Natural killer cell treated with Interleukin-12 subunit alpha and Interleukin-12 subunit beta and Interleukin-15 and Interleukin-18, amount 100 ng/mL, for 72 hours (primary cell): ENCODE measurements around the gene ZG16B. TPM values are rescaled to one million over a fixed set of nuclear protein-coding genes. Genes with fewer than 3 reads are reported as not detected.

Experiments
- ATAC-seq, 2 donors: fragments of 150-1000 bp; cut with Tn5 transposase in 1 of 2; sonication (Bioruptor Pico), chemical (Tn5 transposase) in 1 of 2; 2 replicates each; pipeline ENCODE4 v1.10.0; 2021
- DNase-seq: peaks from one replicate; pipeline ENCODE4 v3.0.0; 2022; ENCODE audit warnings: low spot score
- H3K27ac Mint-ChIP-seq, 2 donors: 1 replicate in 1 of 2; 2 replicates in 1 of 2; pipeline ENCODE4 v1.8.0; 2022; ENCODE audit warnings: mixed read lengths in 2 of 2, mild to moderate bottlenecking in 1 of 2, moderate library complexity in 1 of 2
- H3K27me3 Mint-ChIP-seq, 2 donors: 1 replicate in 1 of 2; 2 replicates in 1 of 2; pipeline ENCODE4 v1.8.0; 2022; ENCODE audit warnings: mixed read lengths in 2 of 2
- H3K36me3 Mint-ChIP-seq: one replicate; pipeline ENCODE4 v1.8.0; 2022; ENCODE audit warnings: mixed read lengths
- H3K4me1 Mint-ChIP-seq, 2 donors: 1 replicate in 1 of 2; 2 replicates in 1 of 2; pipeline ENCODE4 v1.8.0; 2022; ENCODE audit warnings: low read depth in 2 of 2, mixed read lengths in 2 of 2, mild to moderate bottlenecking in 1 of 2
- H3K4me3 Mint-ChIP-seq: one replicate; pipeline ENCODE4 v1.8.0; 2022; ENCODE audit warnings: mixed read lengths
- H3K9me3 Mint-ChIP-seq: 2 replicates; pipeline ENCODE4 v1.8.0; 2022; ENCODE audit warnings: mixed read lengths
- total RNA-seq, 2 donors: library from RNA; stranded (reverse); gene quantifications; one replicate each; pipeline ENCODE4 v1.2.3, GENCODE V29; 2022

The ZG16B gene
- total RNA-seq, 2 donors from 2014 or later = 3.8 to 22.1 TPM

- no peak for DNase-seq
These were observed 5.5 kb upstream of the ZG16B start for GRCh38 chr16:2824626-2825025.

GRCh38 chr16:2825049-2825742, 4.9 kb upstream of the ZG16B start:
- no peak for ATAC-seq
- no peaks in the 10 kb centered on the region for H3K36me3 Mint-ChIP-seq

More at GRCh38 chr16:2824626-2825025, 5.5 kb upstream of the ZG16B start:
- no peak overlapping the region for H3K27ac Mint-ChIP-seq
- ATAC-seq = no peak
- no peaks in the 10 kb centered on the region for H3K36me3 Mint-ChIP-seq
- H3K4me1 Mint-ChIP-seq = peaks cover 0 to 2% of the 10 kb centered on the region in 2 donors
- H3K9me3 Mint-ChIP-seq = no peaks in the 10 kb centered on the region
- H3K4me3 Mint-ChIP-seq = no peak overlapping the region
- no peaks in the 10 kb centered on the region for H3K27me3 Mint-ChIP-seq

GRCh38 chr16:2825906-2826305, 4.2 kb upstream of the ZG16B start:
- ATAC-seq = no peak
- no peaks in the 10 kb centered on the region for H3K36me3 Mint-ChIP-seq

More at GRCh38 chr16:2825049-2825742, 4.9 kb upstream of the ZG16B start:
- Mint-ChIP-seq H3K9me3 (no peaks in the 10 kb centered on the region), H3K4me3 (no peak overlapping the region), H3K4me1 (peaks cover 0 to 2% of the 10 kb centered on the region in 2 donors), H3K27me3 (no peaks in the 10 kb centered on the region), H3K27ac (no peak overlapping the region)
- no peak for DNase-seq

GRCh38 chr16:2826591-2827373, 3.3 kb upstream of the ZG16B start:
- H3K27ac Mint-ChIP-seq = no peak overlapping the region
- H3K36me3 Mint-ChIP-seq = no peaks in the 10 kb centered on the region
- peaks cover 0 to 7% of the 10 kb centered on the region in 2 donors for H3K4me1 Mint-ChIP-seq
- ATAC-seq (no peak), DNase-seq (no peak)
- H3K9me3 Mint-ChIP-seq = no peaks in the 10 kb centered on the region
- H3K4me3 Mint-ChIP-seq = no peak overlapping the region
- no peaks in the 10 kb centered on the region for H3K27me3 Mint-ChIP-seq

More at GRCh38 chr16:2825906-2826305, 4.2 kb upstream of the ZG16B start:
- H3K4me3 Mint-ChIP-seq = no peak overlapping the region
- no peak for DNase-seq
- no peak overlapping the region for H3K27ac Mint-ChIP-seq
- no peaks in the 10 kb centered on the region for H3K27me3 Mint-ChIP-seq
- no peaks in the 10 kb centered on the region for H3K9me3 Mint-ChIP-seq
- peaks cover 0 to 4% of the 10 kb centered on the region in 2 donors for H3K4me1 Mint-ChIP-seq

- no peaks in the 10 kb centered on the region for H3K27me3 Mint-ChIP-seq
- H3K4me1 Mint-ChIP-seq = peaks cover 0 to 7% of the 10 kb centered on the region in 2 donors
- H3K9me3 Mint-ChIP-seq = no peaks in the 10 kb centered on the region
- no peak overlapping the region for H3K4me3 Mint-ChIP-seq
- H3K27ac Mint-ChIP-seq = no peak overlapping the region
- H3K36me3 Mint-ChIP-seq = no peaks in the 10 kb centered on the region
- DNase-seq = no peak
- ATAC-seq = peak in 1 of 2 donors; percentile 18
These were observed 2.7 kb upstream of the ZG16B start for GRCh38 chr16:2827374-2827791.

GRCh38 chr16:2827831-2828520, 2.1 kb upstream of the ZG16B start:
- no peaks in the 10 kb centered on the region for H3K27me3 Mint-ChIP-seq
- H3K27ac Mint-ChIP-seq = no peak overlapping the region
- no peaks in the 10 kb centered on the region for H3K9me3 Mint-ChIP-seq
- no peaks in the 10 kb centered on the region for H3K36me3 Mint-ChIP-seq
- DNase-seq = no peak
- H3K4me1 Mint-ChIP-seq = peaks cover 0 to 12% of the 10 kb centered on the region in 2 donors
- H3K4me3 Mint-ChIP-seq = no peak overlapping the region
- ATAC-seq = no peak

- Mint-ChIP-seq H3K4me3 (no peak overlapping the region), H3K27ac (no peak overlapping the region), H3K4me1 (peaks cover 0 to 12% of the 10 kb centered on the region in 2 donors), H3K36me3 (no peaks in the 10 kb centered on the region), H3K27me3 (no peaks in the 10 kb centered on the region), H3K9me3 (no peaks in the 10 kb centered on the region)
- ATAC-seq (no peak), DNase-seq (no peak)
These were observed 1.6 kb upstream of the ZG16B start for GRCh38 chr16:2828521-2828840.

GRCh38 chr16:2828876-2829430, 1.1 kb upstream of the ZG16B start:
- H3K36me3 Mint-ChIP-seq = no peaks in the 10 kb centered on the region
- H3K9me3 Mint-ChIP-seq = no peaks in the 10 kb centered on the region
- no peaks in the 10 kb centered on the region for H3K27me3 Mint-ChIP-seq
- DNase-seq = no peak
- ATAC-seq = no peak
- H3K4me3 Mint-ChIP-seq = no peak overlapping the region
- peaks cover 0 to 12% of the 10 kb centered on the region in 2 donors for H3K4me1 Mint-ChIP-seq
- no peak overlapping the region for H3K27ac Mint-ChIP-seq

GRCh38 chr16:2830355-2830695, 222 bp downstream of the ZG16B start:
- Mint-ChIP-seq H3K36me3 (no peaks in the 10 kb centered on the region), H3K4me1 (peaks cover 0 to 19% of the 10 kb centered on the region in 2 donors), H3K27me3 (no peaks in the 10 kb centered on the region), H3K27ac (peak overlapping the region in 1 of 2 donors; percentile 74), H3K9me3 (no peaks in the 10 kb centered on the region), H3K4me3 (no peak overlapping the region)
- ATAC-seq = no peak
- DNase-seq = no peak

GRCh38 chr16:2831203-2831602, 1.1 kb downstream of the ZG16B start:
- DNase-seq = peak; percentile 57
- ATAC-seq = no peak
- H3K27me3 Mint-ChIP-seq = no peaks in the 10 kb centered on the region
- no peak overlapping the region for H3K4me3 Mint-ChIP-seq
- peak overlapping the region in 1 of 2 donors; percentile 74 for H3K27ac Mint-ChIP-seq
- H3K4me1 Mint-ChIP-seq = peaks cover 0 to 26% of the 10 kb centered on the region in 2 donors
- H3K9me3 Mint-ChIP-seq = no peaks in the 10 kb centered on the region
- no peaks in the 10 kb centered on the region for H3K36me3 Mint-ChIP-seq

- Mint-ChIP-seq H3K4me3 (no peak overlapping the region), H3K4me1 (peaks cover 15 to 42% of the 10 kb centered on the region in 2 donors)
- no peak for ATAC-seq
These were observed 3.7 kb downstream of the ZG16B start for GRCh38 chr16:2833776-2834175.

GRCh38 chr16:2834968-2835367, 4.9 kb downstream of the ZG16B start:
- Mint-ChIP-seq H3K27me3 (no peaks in the 10 kb centered on the region), H3K9me3 (no peaks in the 10 kb centered on the region), H3K27ac (peak overlapping the region in 1 of 2 donors; percentile 62), H3K4me3 (no peak overlapping the region), H3K36me3 (no peaks in the 10 kb centered on the region), H3K4me1 (peaks cover 27 to 49% of the 10 kb centered on the region in 2 donors)
- DNase-seq (no peak), ATAC-seq (no peak)

More at GRCh38 chr16:2833776-2834175, 3.7 kb downstream of the ZG16B start:
- Mint-ChIP-seq H3K27ac (no peak overlapping the region), H3K9me3 (no peaks in the 10 kb centered on the region), H3K27me3 (no peaks in the 10 kb centered on the region), H3K36me3 (no peaks in the 10 kb centered on the region)
- peak; percentile 45 for DNase-seq

GRCh38 chr16:2835638-2836493, 5.8 kb downstream of the ZG16B start:
- ATAC-seq (no peak), DNase-seq (no peak)
- Mint-ChIP-seq H3K27me3 (no peaks in the 10 kb centered on the region), H3K4me1 (peaks cover 29 to 48% of the 10 kb centered on the region in 2 donors), H3K4me3 (no peak overlapping the region), H3K27ac (no peak overlapping the region), H3K9me3 (no peaks in the 10 kb centered on the region), H3K36me3 (no peaks in the 10 kb centered on the region)
